ENCODE results near the gene PSMD9.

Gene PSMD9

GRCh38 chr12:121963341-121964018 lies 74.9 kb downstream of the PSMD9 start:
- no peak for TF ChIP-seq CTCF (conservative IDR thresholded peaks at IDR 0.05; ENCODE audit: control insufficient read depth, insufficient read depth, low read depth, low read length)
- no peak overlapping the region for H3K4me3 ChIP-seq (ENCODE audit: control insufficient read depth, low read depth, low read length)
- DNase-seq (ENCODE audit: low read depth): no peak

- H3K4me3 ChIP-seq (ENCODE audit: control insufficient read depth, low read depth, low read length): no peak overlapping the region
- DNase-seq (ENCODE audit: low read depth): peak; percentile 75
- no peak for TF ChIP-seq CTCF (conservative IDR thresholded peaks at IDR 0.05; ENCODE audit: control insufficient read depth, insufficient read depth, low read depth, low read length)
These were observed 76.4 kb downstream of the PSMD9 start for GRCh38 chr12:121964813-121965643.

- no peak for TF ChIP-seq CTCF (conservative IDR thresholded peaks at IDR 0.05; ENCODE audit: control insufficient read depth, insufficient read depth, low read depth, low read length)
- no peak for DNase-seq (ENCODE audit: low read depth)
- no peak overlapping the region for H3K4me3 ChIP-seq (ENCODE audit: control insufficient read depth, low read depth, low read length)
These were observed 78.4 kb downstream of the PSMD9 start for GRCh38 chr12:121966959-121967358.

Measured in fibroblast of mammary gland (primary cell).